ACHN (cell line): Measurements from ENCODE around the gene SDR42E1.

Experiments
- DNase-seq: peaks from one replicate; pipeline ENCODE4 v3.0.0-alpha.2; 2015
- in situ Hi-C: cut with HindIII; loops from 2 replicates; pipeline ENCODE4 v1.10.0; 2017; ENCODE audit warnings: low sequenced_read_pairs, low pct_ligation_motif_present, low pct_unique_long_range_greater_than_20kb

The SDR42E1 gene

DNA sequence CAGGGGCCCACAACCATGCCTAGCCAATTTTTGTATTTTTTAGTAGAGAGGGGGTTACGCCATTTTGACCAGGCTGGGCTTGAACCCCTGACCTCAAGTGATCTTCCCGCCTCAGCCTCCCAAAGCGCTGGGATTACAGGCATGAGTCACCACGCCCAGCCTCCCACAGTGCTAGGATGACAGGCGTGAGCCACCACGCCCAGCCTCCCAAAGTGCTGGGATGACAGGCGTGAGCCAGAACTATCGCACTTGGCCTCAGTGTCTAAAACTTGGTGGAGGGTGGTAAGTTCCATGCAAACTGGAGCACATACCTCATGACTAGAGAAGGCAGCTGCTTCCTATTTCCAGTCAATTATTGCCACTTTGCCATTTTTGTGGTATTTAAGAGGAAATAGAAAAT, 30.9 kb upstream of the SDR42E1 start:
- in situ Hi-C loops: loop anchor here (25.0 kb wide), 1 partner anchor 195 kb away; no protein-coding TSS in a partner anchor
- DNase-seq: no peak

GRCh38 chr16:82041542-82041941, 30.3 kb upstream of the SDR42E1 start:
- no peak for DNase-seq
- in situ Hi-C loops: loop anchor here (25.0 kb wide), 1 partner anchor 196 kb away; no protein-coding TSS in a partner anchor

DNA sequence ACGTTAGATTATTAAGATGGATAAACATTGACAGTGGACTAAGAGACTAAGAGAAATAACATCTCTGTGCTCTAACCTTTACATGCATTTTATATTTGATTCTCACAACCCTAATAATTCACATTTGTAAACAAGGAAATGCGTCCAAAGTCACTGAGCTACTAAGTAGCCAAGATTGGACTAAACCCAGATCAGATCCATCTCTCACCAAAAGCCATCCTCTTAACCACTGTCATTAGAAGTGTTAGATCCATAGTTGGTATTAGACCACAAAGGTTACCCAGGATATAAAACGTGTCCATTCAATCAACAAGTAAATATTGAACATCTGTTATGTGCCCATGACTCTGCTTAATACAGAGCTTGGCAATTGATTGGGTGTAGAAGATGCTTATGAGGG, 29.0 kb upstream of the SDR42E1 start:
- in situ Hi-C loops: loop anchor here (25.0 kb wide), 1 partner anchor 197 kb away; no protein-coding TSS in a partner anchor
- no peak for DNase-seq

DNA sequence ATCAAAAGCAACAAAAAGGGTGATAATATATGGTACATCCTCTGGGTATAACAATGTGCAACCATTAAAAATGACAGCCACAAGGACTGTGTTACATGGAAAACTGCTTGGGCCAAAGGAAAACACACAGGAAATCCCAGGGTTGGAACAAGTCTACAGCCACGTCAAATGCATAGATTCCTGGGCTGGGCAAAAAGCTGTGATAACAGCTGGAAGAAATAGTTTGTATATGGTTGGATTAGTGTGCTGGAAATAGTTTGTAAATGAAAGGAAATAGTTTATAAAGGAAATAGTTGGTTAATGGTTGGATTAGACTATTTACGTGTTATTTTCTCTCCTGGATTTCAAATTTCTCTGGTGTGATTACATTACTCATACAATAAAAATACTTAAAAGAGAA, 26.4 kb upstream of the SDR42E1 start:
- in situ Hi-C loops: loop anchor here (25.0 kb wide), 1 partner anchor 200 kb away; no protein-coding TSS in a partner anchor
- no peak for DNase-seq

DNA sequence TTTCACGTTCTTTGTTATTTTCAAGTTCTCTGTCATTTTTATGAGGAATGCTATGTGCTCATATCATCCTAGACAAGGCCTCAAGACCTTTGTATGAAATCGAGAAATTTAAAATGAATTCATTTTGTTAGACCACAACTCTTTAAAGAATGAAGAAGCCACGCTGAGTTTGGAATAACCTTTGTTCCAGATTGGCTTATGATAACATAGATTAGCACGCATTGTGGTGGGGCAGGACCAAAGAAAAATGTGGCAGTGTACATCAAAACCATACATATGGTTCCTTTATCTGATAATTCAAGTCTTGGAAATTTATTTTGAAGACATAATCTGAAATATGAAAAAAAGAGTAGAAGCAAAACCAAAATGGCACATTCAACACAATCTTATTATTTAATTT, 26.0 kb upstream of the SDR42E1 start:
- in situ Hi-C loops: loop anchor here (25.0 kb wide), 1 partner anchor 200 kb away; no protein-coding TSS in a partner anchor
- no peak for DNase-seq

DNA sequence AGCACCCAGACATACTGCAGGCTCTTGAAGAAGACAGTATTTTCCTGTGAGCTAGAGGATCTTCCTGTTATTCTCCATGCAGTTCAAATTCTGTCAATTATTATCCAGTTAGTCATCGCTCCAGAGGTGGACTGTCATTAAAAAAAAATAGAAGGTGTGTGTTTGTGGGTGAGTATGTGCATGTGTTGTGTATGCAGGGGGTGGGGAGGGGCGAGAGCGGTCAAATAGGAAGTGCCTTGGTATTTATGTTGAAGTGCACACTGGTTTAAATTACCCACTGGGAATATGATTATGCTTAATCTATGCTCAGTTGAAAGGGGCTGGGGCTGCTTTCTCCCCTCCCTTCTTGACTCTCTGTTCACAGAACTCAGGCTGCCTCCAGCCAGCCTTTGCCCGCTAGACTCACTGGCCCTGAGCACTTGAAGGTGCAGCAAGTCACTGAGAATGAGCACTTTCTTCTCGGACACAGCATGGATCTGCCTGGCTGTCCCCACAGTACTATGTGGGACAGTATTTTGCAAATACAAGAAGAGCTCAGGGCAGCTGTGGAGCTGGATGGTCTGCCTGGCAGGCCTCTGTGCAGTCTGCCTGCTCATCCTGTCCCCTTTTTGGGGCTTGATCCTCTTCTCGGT, 23.8 kb upstream of the SDR42E1 start, which contains the start of gene HSD17B2:
Gene HSD17B2 (plus strand): TSS at position 273 of the 632 bp plus-strand sequence. CDS start 172 bp downstream, at position 445.
- DNase-seq: peak; percentile 86
- in situ Hi-C loops: loop anchor here (25.0 kb wide), 1 partner anchor 202 kb away; no protein-coding TSS in a partner anchor

DNA sequence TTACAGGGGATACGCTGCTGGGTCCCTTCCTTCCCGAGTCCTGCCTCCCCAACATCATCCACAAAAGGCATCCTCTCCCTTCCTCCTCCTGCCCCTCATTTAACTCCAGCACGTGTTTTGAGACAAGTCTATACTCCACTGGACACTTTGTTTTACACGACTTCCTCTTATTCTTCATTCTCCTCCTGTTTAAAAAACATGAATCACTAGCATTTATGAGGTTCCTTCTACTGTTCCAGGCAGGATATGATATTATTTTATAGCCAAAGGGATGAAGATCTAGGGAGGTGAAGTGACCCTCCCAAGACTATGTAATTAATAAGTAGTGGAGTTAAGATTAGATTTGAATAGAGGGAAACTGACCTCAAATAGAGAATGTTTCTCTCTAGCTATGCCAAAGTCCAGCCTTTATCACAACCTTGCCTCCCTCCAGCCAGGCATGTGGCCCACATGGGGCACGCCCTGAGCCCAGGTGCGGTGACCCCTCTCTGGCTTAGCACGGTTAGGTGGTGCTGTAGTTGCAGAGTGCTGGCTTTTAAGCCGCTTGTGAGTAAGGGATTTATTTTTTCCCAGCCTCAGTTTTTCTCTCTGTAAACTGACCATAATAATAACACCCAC, 22.5 kb upstream of the SDR42E1 start:
- no peak for DNase-seq
- in situ Hi-C loops: loop anchor here (25.0 kb wide), 1 partner anchor 204 kb away; no protein-coding TSS in a partner anchor

DNA sequence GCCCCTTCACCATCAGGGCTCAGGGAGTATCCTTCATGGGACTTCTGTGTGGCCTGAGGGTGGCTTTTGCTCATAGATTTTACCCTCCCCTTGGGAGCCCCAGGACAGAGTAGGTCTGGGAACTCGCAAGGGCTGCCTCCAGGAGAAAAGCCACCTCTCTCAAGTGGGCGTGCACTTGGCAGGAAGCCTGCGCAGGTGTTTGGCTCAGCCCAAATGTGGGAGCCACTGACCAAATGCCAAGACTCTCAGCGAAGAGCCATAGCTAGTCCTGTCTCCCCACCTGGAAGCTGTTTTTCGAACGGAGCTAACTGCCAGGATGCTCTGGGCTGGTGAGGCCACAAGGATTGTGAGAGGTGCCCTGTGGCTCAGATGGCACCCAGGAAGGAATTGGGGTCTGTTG, 21.7 kb upstream of the SDR42E1 start:
- in situ Hi-C loops: loop anchor here (25.0 kb wide), 1 partner anchor 204 kb away; no protein-coding TSS in a partner anchor
- no peak for DNase-seq

GRCh38 chr16:82031116-82032084, 20.1 kb upstream of the SDR42E1 start:
- DNase-seq: peak; percentile 79

DNA sequence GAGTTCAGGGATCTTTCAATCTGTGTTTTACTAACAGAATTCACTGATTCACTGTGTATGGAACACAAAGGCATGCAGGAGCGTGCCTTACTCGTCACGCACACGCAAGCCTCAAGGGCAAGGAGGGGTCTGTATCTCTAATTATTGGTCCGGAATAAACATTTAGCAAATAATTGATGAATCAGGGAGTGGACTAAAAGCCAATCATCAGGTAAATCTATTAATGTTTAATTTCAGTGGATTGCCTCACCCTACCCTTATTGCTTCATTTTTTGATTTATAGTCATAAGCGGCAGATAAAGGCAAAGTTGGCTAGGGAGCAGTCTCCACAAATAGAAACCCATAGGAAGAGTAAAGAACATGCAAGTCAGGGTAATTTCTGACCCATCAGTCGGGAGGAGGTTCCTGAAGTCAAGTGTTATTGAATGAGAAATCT, 16.4 kb upstream of the SDR42E1 start:
- no peak for DNase-seq
- in situ Hi-C loops: loop anchor here (25.0 kb wide), 1 partner anchor 210 kb away; no protein-coding TSS in a partner anchor

More at GRCh38 chr16:82031116-82032084, 20.1 kb upstream of the SDR42E1 start:
- in situ Hi-C loops: loop anchor here (25.0 kb wide), 1 partner anchor 206 kb away; no protein-coding TSS in a partner anchor

GRCh38 chr16:82024883-82025282, 13.6 kb upstream of the SDR42E1 start:
- in situ Hi-C loops: loop anchor here (25.0 kb wide), 1 partner anchor 212 kb away; no protein-coding TSS in a partner anchor
- DNase-seq: no peak

- in situ Hi-C loops: no loop called here
- no peak for DNase-seq
These were observed 13.0 kb upstream of the SDR42E1 start for GRCh38 chr16:82024316-82024715.

DNA sequence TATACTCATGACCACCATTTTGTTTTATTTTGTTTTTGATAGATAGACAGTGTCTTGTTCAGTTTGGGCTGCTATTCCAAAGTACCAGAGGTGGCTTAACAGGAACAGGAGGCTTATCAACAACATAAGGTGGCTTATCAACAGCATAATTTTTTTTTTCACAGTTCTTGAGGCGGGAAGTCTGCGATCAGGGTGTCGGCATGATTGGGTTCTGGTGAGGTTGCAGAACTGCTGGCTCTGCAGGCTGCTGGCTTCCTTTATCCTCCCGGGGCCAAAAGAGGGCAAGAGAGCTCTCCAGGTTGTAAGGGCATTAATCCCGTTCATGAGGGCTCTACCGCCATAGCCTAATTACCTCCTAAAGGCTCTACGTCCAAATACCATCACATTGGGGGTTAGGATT, 11.9 kb upstream of the SDR42E1 start:
- in situ Hi-C loops: no loop called here
- DNase-seq: no peak

- in situ Hi-C loops: no loop called here
- DNase-seq: no peak
These were observed 8.8 kb upstream of the SDR42E1 start for GRCh38 chr16:82020051-82020450.

GRCh38 chr16:82019535-82019934, 8.3 kb upstream of the SDR42E1 start:
- in situ Hi-C loops: no loop called here
- no peak for DNase-seq

DNA sequence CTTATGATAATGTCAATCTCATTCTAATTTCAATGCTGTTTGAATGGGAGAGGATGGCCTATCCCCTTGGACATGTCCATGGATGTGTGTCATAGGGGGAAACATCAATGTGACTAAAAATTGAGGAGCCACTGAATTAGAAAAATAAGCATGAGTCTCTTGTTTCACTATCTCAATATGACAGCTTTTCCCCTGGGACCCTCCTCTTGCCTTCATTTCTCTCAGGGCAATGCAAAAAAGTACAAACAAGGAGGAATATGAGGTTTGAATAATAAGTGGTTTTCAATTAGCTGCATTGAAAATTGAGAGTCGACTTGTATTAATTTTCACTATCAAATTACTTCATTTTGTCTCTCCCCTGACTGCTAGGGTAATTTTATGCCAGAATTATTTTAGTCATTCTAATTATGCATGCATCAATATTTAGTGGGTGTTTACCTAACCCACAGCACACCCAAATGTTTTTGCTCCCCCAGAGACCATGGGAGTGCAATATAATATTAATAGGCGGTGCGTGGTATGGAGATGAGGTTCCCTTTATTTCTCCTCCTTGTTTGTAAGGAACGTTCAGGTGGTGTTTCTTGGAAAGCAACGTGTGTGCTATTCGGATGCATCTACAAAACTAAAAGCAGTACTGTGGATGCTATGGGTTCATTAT, 6.8 kb upstream of the SDR42E1 start:
- in situ Hi-C loops: no loop called here
- DNase-seq: no peak

DNA sequence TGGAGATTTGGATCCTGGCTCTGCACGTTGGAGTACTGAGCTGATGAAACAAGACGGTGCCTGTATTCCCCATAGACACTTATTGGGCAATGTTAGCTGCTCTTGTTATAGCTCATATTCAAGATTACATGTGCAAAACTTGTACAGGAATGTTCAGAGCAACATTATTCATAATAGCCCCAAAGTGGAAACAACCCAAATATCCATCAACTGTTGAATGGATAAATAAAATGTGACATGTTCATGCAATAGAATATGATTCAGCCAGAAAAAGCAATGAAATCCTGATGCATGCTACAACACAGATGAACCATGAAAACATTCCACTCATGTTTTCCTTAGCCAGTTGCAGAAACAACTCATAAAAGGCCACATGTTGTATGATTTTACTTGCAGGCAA, 5.7 kb upstream of the SDR42E1 start:
- no peak for DNase-seq
- in situ Hi-C loops: no loop called here

DNA sequence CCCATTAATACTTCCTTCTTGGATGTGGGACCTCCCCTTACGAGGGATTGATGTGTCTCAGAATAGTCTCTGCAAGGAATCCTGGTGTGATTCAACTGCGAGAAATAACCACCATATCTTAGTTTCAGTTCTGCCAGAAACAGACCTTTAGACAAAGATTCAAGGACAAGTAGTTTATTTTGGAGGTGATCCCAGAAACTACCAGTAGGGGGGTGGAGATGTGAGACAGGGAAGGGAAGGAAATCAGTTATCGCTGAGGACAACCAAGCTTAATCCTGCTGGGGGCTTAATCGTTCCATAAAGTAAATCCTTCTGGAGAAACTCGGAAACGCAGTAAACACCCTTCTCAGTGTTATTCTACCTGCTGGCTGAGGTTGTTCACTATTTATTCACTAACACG, 5.0 kb upstream of the SDR42E1 start:
- DNase-seq: peak; percentile 67
- in situ Hi-C loops: no loop called here
